NCI-H146 treated with DMSO at 0.1 percent for 48 hours (cell line): ENCODE results near the gene APOL6.
"Not testable (repeated sequence)": the region's sequence is repeated elsewhere in the genome, so short reads cannot be mapped to it uniquely, and the experiment has no call there.

Experiments
- DNase-seq: peaks from one replicate; lab custom pipeline; 2025; ENCODE audit not compliant: unreplicated experiment; lab: John Stamatoyannopoulos, UW

APOL6 gene

GRCh38 chr22:35634943-35635540 is 13.2 kb upstream of the APOL6 start:
- no peak for DNase-seq

GRCh38 chr22:35637254-35637653 is 11.0 kb upstream of the APOL6 start:
- no peak for DNase-seq

- DNase-seq, result no peak
Measured at GRCh38 chr22:35638001-35638400, 10.2 kb upstream of the APOL6 start.

GRCh38 chr22:35638410-35638809 is 9.8 kb upstream of the APOL6 start:
- no peak for DNase-seq

GRCh38 chr22:35641494-35642120 is 6.6 kb upstream of the APOL6 start:
- no peak for DNase-seq

- DNase-seq, result no peak
Measured at GRCh38 chr22:35642305-35642741, 5.9 kb upstream of the APOL6 start.

GRCh38 chr22:35643991-35644390 is 4.3 kb upstream of the APOL6 start:
- DNase-seq, result no peak

- no peak for DNase-seq
Measured at GRCh38 chr22:35645646-35646045, 2.6 kb upstream of the APOL6 start.

- DNase-seq, result no peak
Measured at GRCh38 chr22:35649026-35649553, 844 bp downstream of the APOL6 start.

- no peak for DNase-seq
Measured at GRCh38 chr22:35649636-35650250, 1.5 kb downstream of the APOL6 start.

GRCh38 chr22:35651085-35651484 is 2.8 kb downstream of the APOL6 start:
- DNase-seq, result no peak

GRCh38 chr22:35653824-35654223 is 5.6 kb downstream of the APOL6 start:
- DNase-seq, result no peak

- DNase-seq, result no peak
Measured at GRCh38 chr22:35656284-35656752, 8.1 kb downstream of the APOL6 start.

GRCh38 chr22:35657571-35658312 is 9.5 kb downstream of the APOL6 start:
- no peak for DNase-seq

GRCh38 chr22:35660291-35661127 is 12.3 kb downstream of the APOL6 start:
- no peak for DNase-seq

- DNase-seq, result no peak
Measured at GRCh38 chr22:35661464-35661863, 13.2 kb downstream of the APOL6 start.

- no peak for DNase-seq
Measured at GRCh38 chr22:35662914-35663313, 14.7 kb downstream of the APOL6 start.

GRCh38 chr22:35663371-35663770 is 15.1 kb downstream of the APOL6 start:
- no peak for DNase-seq

- no peak for DNase-seq
Measured at GRCh38 chr22:35664955-35665587, 16.8 kb downstream of the APOL6 start.

- not testable (repeated sequence) for DNase-seq
Measured at GRCh38 chr22:35666699-35667098, 18.5 kb downstream of the APOL6 start.
